Progenitor cell of endocrine pancreas (in vitro differentiated cells): ENCODE measurements around the gene PPARGC1A. TPM values are rescaled to one million over a fixed set of nuclear protein-coding genes. Genes with fewer than 3 reads are reported as not detected.
A peak's percentile ranks its signal among the peaks of the same experiment; 100 is the strongest.

Source experiments
- DNase-seq: peaks from one replicate; pipeline ENCODE4 v3.0.0; 2021; ENCODE audit warnings: low spot score; ENCODE audit not compliant: unreplicated experiment
- H3K27ac Mint-ChIP-seq: 2 replicates; pipeline ENCODE4 v1.8.0; 2021; ENCODE audit warnings: mild to moderate bottlenecking, moderate library complexity, mixed read lengths
- H3K27me3 Mint-ChIP-seq: 2 replicates; pipeline ENCODE4 v1.8.0; 2021; ENCODE audit warnings: mixed read lengths
- H3K36me3 Mint-ChIP-seq: 2 replicates; pipeline ENCODE4 v1.8.0; 2022; ENCODE audit warnings: mixed read lengths; ENCODE audit not compliant: insufficient read depth
- H3K4me1 Mint-ChIP-seq: 2 replicates; pipeline ENCODE4 v1.8.0; 2021; ENCODE audit warnings: low read depth, mixed read lengths
- H3K4me3 Mint-ChIP-seq: 2 replicates; pipeline ENCODE4 v1.8.0; 2021; ENCODE audit warnings: low read depth, mild to moderate bottlenecking, moderate library complexity, mixed read lengths
- H3K9me3 Mint-ChIP-seq: 2 replicates; pipeline ENCODE4 v1.8.0; 2021; ENCODE audit warnings: low read depth, mixed read lengths
- CTCF ChIP-seq: fragments of 200-600 bp; sonication (generic); IDR thresholded peaks from one replicate; pipeline ENCODE4 v1.5.0; 2021; ENCODE audit warnings: antibody characterized with exemption, mild to moderate bottlenecking; ENCODE audit not compliant: unreplicated experiment
- total RNA-seq: library from RNA; stranded (reverse); gene quantifications from 2 replicates; pipeline ENCODE4 v1.2.1, GENCODE V29; 2021

The PPARGC1A gene
- total RNA-seq, 1 donor from 2014 or later: 0.93 TPM

DNA sequence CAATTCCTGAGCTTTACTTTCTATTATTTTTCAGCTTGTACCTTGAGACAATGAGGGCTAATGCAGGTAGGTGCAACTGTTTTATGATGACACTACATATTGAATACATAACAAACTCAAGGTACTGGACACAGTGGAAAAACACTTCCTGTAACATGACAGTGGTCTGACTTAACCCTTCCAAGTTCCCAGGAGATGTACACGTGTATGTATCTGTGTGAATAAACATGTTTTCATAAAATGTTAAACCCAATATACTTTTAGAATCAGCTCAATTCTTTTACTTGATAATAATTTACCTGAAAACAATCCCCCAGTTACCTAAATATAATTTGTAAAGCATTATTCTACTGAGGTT, 1.2 kb upstream of the PPARGC1A start:
- Mint-ChIP-seq H3K9me3 (no peaks in the 10 kb centered on the region), H3K27me3 (peaks cover 48% of the 10 kb centered on the region), H3K4me1 (peaks cover 32% of the 10 kb centered on the region), H3K36me3 (no peaks in the 10 kb centered on the region), H3K27ac (no peak overlapping the region), H3K4me3 (peak overlapping the region; percentile 80)
- no peak for DNase-seq
- TF ChIP-seq CTCF: no peak

- Mint-ChIP-seq H3K36me3 (no peaks in the 10 kb centered on the region), H3K9me3 (no peaks in the 10 kb centered on the region), H3K27me3 (peaks cover 48% of the 10 kb centered on the region), H3K4me1 (peaks cover 32% of the 10 kb centered on the region), H3K4me3 (peak overlapping the region; percentile 80), H3K27ac (peak overlapping the region; percentile 71)
- no peak for TF ChIP-seq CTCF
- DNase-seq: no peak
Observed at GRCh38 chr4:23890369-23891063, 669 bp upstream of the PPARGC1A start.

- no peak for DNase-seq
- peaks cover 32% of the 10 kb centered on the region for H3K4me1 Mint-ChIP-seq
- peak overlapping the region; percentile 80 for H3K4me3 Mint-ChIP-seq
- H3K9me3 Mint-ChIP-seq: no peaks in the 10 kb centered on the region
- no peaks in the 10 kb centered on the region for H3K36me3 Mint-ChIP-seq
- TF ChIP-seq CTCF: no peak
- H3K27me3 Mint-ChIP-seq: peaks cover 51% of the 10 kb centered on the region
- H3K27ac Mint-ChIP-seq: peak overlapping the region; percentile 86
Observed at GRCh38 chr4:23889391-23889790, 456 bp downstream of the PPARGC1A start.

DNA sequence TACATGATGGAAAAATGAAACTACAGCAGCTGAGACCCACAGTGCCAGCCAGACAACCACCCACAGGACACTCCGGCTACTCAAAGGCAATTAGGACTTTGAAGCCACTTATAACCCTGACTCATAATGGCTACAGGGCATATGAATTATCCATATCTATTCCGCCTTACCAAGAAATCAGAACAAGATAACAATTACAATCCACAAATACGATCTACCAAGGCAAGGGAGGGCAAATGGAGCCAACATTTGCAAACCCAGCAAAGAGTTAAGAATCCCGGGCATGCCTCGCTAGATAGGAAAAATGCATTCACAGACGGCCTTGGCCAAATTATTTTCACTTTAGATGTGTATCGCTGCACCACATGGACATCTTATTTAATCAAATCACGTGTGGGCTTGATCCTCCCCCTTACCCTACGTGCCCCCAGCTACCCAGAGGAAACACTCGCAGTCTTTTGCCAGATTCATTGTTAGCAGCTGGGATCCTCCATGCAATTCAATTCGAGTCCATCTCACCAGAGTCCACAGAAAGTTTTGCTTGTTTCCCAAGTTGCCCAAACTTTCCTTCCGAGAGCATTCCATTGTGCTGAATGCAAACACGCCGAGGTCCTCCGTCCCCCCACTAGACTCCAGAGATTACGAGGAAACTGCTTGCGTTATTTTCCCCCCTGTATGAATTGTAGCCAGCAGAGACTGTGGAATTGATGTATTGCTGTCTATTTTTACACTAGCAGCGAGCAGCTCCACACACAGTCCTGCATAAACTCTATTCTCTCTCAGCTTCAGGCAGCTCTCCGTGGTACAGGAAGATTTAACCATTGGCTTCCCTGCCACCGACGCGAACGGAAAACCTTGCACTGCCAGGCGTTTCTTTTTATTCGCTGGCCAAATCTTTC, 1.2 kb downstream of the PPARGC1A start:
- Mint-ChIP-seq H3K9me3 (no peaks in the 10 kb centered on the region), H3K4me3 (peak overlapping the region; percentile 80), H3K4me1 (peaks cover 32% of the 10 kb centered on the region), H3K27ac (no peak overlapping the region), H3K27me3 (peaks cover 51% of the 10 kb centered on the region), H3K36me3 (no peaks in the 10 kb centered on the region)
- DNase-seq: no peak
- TF ChIP-seq CTCF: no peak

- DNase-seq: no peak
- Mint-ChIP-seq H3K4me1 (peaks cover 30% of the 10 kb centered on the region), H3K9me3 (no peaks in the 10 kb centered on the region), H3K4me3 (peak overlapping the region; percentile 80), H3K36me3 (no peaks in the 10 kb centered on the region), H3K27ac (no peak overlapping the region), H3K27me3 (peaks cover 48% of the 10 kb centered on the region)
- no peak for TF ChIP-seq CTCF
Observed at GRCh38 chr4:23887989-23888388, 1.9 kb downstream of the PPARGC1A start.
